MM.1S (cell line): ENCODE results near the gene TEX14.

ENCODE experiments used
- DNase-seq: peaks from one replicate; pipeline ENCODE4 v3.0.0-alpha.2; 2015
- H2AFZ ChIP-seq: fragments of 300-600 bp; sonication (generic); 2 replicates; pipeline ENCODE4 v1.6.0; 2016; ENCODE audit warnings: antibody characterized with exemption, low read length
- H3F3A ChIP-seq: fragments of 300-600 bp; sonication (generic); 2 replicates; pipeline ENCODE4 v1.6.1; 2016; ENCODE audit warnings: mild to moderate bottlenecking, antibody characterized with exemption, low read length, moderate library complexity, mixed read lengths; ENCODE audit not compliant: insufficient read depth
- H3K27ac ChIP-seq: fragments of 300-600 bp; sonication (generic); 2 replicates; pipeline ENCODE4 v1.5.1; 2016; ENCODE audit warnings: mild to moderate bottlenecking, low read length
- H3K27me3 ChIP-seq: fragments of 300-600 bp; sonication (generic); replicated peaks from 2 replicates; pipeline ENCODE4 v1.6.0; 2016; ENCODE audit warnings: low read length; ENCODE audit not compliant: insufficient read depth
- H3K36me3 ChIP-seq: fragments of 300-600 bp; sonication (generic); replicated peaks from 2 replicates; pipeline ENCODE4 v1.6.1; 2016; ENCODE audit warnings: mild to moderate bottlenecking, low read length, mixed read lengths; ENCODE audit not compliant: insufficient read depth
- H3K4me1 ChIP-seq: fragments of 300-600 bp; sonication (generic); 2 replicates; pipeline ENCODE4 v1.6.1; 2016; ENCODE audit warnings: low read length, mixed read lengths
- H3K4me2 ChIP-seq: fragments of 300-600 bp; sonication (generic); 2 replicates; pipeline ENCODE4 v1.6.0; 2016; ENCODE audit warnings: low read depth, low read length
- H3K4me3 ChIP-seq: fragments of 300-600 bp; sonication (generic); 2 replicates; pipeline ENCODE4 v1.5.1; 2016; ENCODE audit warnings: low read length, mixed read lengths
- H3K79me2 ChIP-seq: fragments of 300-600 bp; sonication (generic); 2 replicates; pipeline ENCODE4 v1.6.1; 2016; ENCODE audit warnings: mixed run types, low read length, mixed read lengths
- H3K9ac ChIP-seq: fragments of 300-600 bp; sonication (generic); 2 replicates; pipeline ENCODE4 v1.6.1; 2016; ENCODE audit warnings: low read length, mixed read lengths
- H3K9me2 ChIP-seq: fragments of 300-600 bp; sonication (generic); replicated peaks from 2 replicates; pipeline ENCODE4 v1.6.1; 2016; ENCODE audit warnings: mild to moderate bottlenecking, low read length, mixed read lengths; ENCODE audit not compliant: insufficient read depth
- H3K9me3 ChIP-seq: fragments of 300-600 bp; sonication (generic); replicated peaks from 2 replicates; pipeline ENCODE4 v1.6.1; 2016; ENCODE audit warnings: mild to moderate bottlenecking, low read length, mixed read lengths; ENCODE audit not compliant: insufficient read depth
- H4K20me1 ChIP-seq: fragments of 300-600 bp; sonication (generic); 2 replicates; pipeline ENCODE4 v1.6.1; 2016; ENCODE audit warnings: mild to moderate bottlenecking, low read length, moderate library complexity, mixed read lengths; ENCODE audit not compliant: insufficient read depth
- EZH2 ChIP-seq: fragments of 300-600 bp; sonication (generic); optimal IDR thresholded peaks from 2 replicates; pipeline ENCODE3; 2017; ENCODE audit warnings: low read depth, mild to moderate bottlenecking, antibody characterized with exemption, low read length, mixed read lengths
- EZH2phosphoT487 ChIP-seq: fragments of 300-600 bp; sonication (generic); IDR thresholded peaks from 2 replicates; pipeline ENCODE4 v1.6.1; 2018; ENCODE audit warnings: antibody characterized with exemption, low read length
- TF ChIP-seq, protein P1 (sequence below): fragments of 300-600 bp; sonication (generic); IDR thresholded peaks from 2 replicates; pipeline ENCODE4 v1.5.1; 2016; ENCODE audit warnings: antibody characterized with exemption, low read length, mixed read lengths

The TEX14 gene

DNA sequence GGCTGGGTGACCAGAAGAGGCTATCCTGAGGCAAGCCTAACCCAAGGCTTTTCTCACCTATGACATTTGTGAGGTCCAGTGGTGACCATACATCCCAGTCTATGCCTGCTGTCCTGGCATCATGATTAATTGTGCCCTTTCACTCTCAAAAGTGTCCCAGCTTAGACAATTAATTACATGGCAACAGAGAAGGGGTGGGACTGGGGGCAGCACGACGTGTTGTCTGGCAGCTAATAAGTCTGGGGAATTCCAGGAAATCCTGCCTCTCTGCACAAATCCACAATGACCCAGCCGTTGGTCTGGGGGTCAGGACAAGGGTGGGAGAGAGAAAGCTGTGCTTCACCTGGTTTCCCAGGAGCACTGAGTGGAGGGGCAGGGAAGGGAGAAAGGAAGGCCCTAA lies 163.4 kb downstream of the TEX14 start:
- H2AFZ ChIP-seq = no peak overlapping the region
- no peaks in the 10 kb centered on the region for H3F3A ChIP-seq
- H3K4me1 ChIP-seq = peaks cover 7% of the 10 kb centered on the region; the same call in 1 of the 2 replicates
- no peaks in the 10 kb centered on the region for H4K20me1 ChIP-seq
- peaks cover 30% of the 10 kb centered on the region for H3K27me3 ChIP-seq
- H3K27ac ChIP-seq = no peak overlapping the region
- H3K79me2 ChIP-seq = no peaks in the 10 kb centered on the region
- H3K4me3 ChIP-seq = no peak overlapping the region
- no peaks in the 10 kb centered on the region for H3K36me3 ChIP-seq
- TF ChIP-seq, protein P1, sequence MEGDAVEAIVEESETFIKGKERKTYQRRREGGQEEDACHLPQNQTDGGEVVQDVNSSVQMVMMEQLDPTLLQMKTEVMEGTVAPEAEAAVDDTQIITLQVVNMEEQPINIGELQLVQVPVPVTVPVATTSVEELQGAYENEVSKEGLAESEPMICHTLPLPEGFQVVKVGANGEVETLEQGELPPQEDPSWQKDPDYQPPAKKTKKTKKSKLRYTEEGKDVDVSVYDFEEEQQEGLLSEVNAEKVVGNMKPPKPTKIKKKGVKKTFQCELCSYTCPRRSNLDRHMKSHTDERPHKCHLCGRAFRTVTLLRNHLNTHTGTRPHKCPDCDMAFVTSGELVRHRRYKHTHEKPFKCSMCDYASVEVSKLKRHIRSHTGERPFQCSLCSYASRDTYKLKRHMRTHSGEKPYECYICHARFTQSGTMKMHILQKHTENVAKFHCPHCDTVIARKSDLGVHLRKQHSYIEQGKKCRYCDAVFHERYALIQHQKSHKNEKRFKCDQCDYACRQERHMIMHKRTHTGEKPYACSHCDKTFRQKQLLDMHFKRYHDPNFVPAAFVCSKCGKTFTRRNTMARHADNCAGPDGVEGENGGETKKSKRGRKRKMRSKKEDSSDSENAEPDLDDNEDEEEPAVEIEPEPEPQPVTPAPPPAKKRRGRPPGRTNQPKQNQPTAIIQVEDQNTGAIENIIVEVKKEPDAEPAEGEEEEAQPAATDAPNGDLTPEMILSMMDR = no peak
- no peak for TF ChIP-seq EZH2phosphoT487
- TF ChIP-seq EZH2 = no peak
- no peaks in the 10 kb centered on the region for H3K9me2 ChIP-seq
- H3K9me3 ChIP-seq = no peaks in the 10 kb centered on the region
- H3K4me2 ChIP-seq = no peak overlapping the region
- DNase-seq = no peak
- no peak overlapping the region for H3K9ac ChIP-seq

DNA sequence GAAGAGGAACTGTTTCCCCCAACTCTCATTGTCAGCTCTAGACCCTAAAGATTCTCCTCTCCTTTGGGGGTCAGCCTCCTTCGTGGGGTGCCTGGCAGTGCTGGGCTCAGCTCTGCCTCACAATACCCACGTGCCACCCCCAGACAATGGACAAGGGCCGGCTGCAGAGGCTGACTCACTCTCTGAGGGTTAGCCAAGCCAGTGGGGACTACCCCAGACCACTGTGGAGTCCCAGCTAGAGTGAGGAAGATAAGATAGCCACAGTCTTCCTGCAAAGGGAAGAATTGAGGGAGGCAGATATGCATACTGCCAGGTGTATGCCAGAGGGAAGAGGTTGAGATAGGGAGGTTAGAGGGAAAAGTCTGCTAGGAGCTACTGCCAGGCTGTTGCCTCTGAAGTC lies 163.9 kb downstream of the TEX14 start:
- H3K4me2 ChIP-seq = no peak overlapping the region
- no peak overlapping the region for H3K9ac ChIP-seq
- H3K79me2 ChIP-seq = no peaks in the 10 kb centered on the region
- no peaks in the 10 kb centered on the region for H3K9me3 ChIP-seq
- H2AFZ ChIP-seq = no peak overlapping the region
- H3K4me1 ChIP-seq = peaks cover 7% of the 10 kb centered on the region; the same call in 1 of the 2 replicates
- H3K36me3 ChIP-seq = no peaks in the 10 kb centered on the region
- no peak overlapping the region for H3K27ac ChIP-seq
- no peaks in the 10 kb centered on the region for H3F3A ChIP-seq
- TF ChIP-seq EZH2phosphoT487 (no peak), EZH2 (no peak)
- TF ChIP-seq, protein P1 = no peak
- no peaks in the 10 kb centered on the region for H4K20me1 ChIP-seq
- no peak for DNase-seq
- H3K27me3 ChIP-seq = peaks cover 26% of the 10 kb centered on the region
- no peak overlapping the region for H3K4me3 ChIP-seq
- H3K9me2 ChIP-seq = no peaks in the 10 kb centered on the region

DNA sequence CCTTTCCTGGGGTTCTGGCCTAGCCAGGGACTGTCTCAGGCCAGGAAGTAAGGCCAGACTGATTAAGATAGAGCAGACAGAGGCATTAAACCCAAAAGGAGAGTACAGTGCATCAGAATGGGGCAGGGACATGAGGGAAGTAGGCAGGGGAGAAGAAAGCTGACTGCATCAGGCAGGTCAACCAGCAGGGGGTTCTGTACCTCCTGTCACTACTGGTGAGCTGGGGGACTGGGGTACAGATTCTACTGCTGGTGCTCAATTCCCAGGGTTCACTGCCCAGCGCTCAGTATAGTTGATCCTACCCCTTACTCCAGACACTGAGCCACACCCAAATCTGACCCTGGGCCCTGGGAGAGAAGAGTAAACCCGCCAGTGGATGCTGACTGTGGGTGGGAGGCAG lies 164.5 kb downstream of the TEX14 start:
- H3K4me1 ChIP-seq = peaks cover 7% of the 10 kb centered on the region; the same call in 1 of the 2 replicates
- no peak overlapping the region for H3K9ac ChIP-seq
- no peak overlapping the region for H3K4me2 ChIP-seq
- no peaks in the 10 kb centered on the region for H3K9me3 ChIP-seq
- no peaks in the 10 kb centered on the region for H3K36me3 ChIP-seq
- H3K4me3 ChIP-seq = no peak overlapping the region
- no peak overlapping the region for H3K27ac ChIP-seq
- H3F3A ChIP-seq = no peaks in the 10 kb centered on the region
- DNase-seq = no peak
- H3K27me3 ChIP-seq = peaks cover 21% of the 10 kb centered on the region
- H3K9me2 ChIP-seq = no peaks in the 10 kb centered on the region
- TF ChIP-seq, protein P1 = peak; percentile 20
- TF ChIP-seq EZH2phosphoT487 = no peak
- TF ChIP-seq EZH2 = no peak
- no peak overlapping the region for H2AFZ ChIP-seq
- no peaks in the 10 kb centered on the region for H3K79me2 ChIP-seq
- no peaks in the 10 kb centered on the region for H4K20me1 ChIP-seq
